Fibroblast of peridontal ligament (primary cell): ENCODE measurements around the gene MED15.
"Not testable (repeated sequence)": the region's sequence is repeated elsewhere in the genome, so short reads cannot be mapped to it uniquely, and the experiment has no call there.

ENCODE experiments used
- DNase-seq: peaks from one replicate; pipeline ENCODE4 v3.0.0-alpha.2; 2010; ENCODE audit errors: extremely low read depth

MED15 gene

GRCh38 chr22:20600137-20600673 lies 92.8 kb downstream of the MED15 start:
- no peak for DNase-seq

DNA sequence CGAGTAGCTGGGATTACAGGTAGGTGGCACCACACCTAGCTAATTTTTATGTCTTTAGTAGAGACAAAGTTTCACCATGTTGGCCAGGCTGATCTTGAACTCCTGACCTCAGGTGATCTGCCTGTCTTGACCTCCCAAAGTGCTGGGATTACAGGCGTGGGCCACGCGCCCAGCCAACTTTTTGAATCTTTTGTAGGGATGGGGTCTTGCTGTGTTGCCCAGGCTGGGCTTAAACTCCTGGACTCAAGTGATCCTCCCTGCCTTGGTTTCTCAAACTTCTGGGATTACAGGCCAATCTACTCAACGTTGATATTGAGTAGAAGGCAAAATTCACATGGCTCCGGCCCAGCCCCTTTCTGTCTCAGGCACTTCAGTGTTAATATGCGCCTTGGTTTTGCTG lies 93.9 kb downstream of the MED15 start:
- no peak for DNase-seq

DNA sequence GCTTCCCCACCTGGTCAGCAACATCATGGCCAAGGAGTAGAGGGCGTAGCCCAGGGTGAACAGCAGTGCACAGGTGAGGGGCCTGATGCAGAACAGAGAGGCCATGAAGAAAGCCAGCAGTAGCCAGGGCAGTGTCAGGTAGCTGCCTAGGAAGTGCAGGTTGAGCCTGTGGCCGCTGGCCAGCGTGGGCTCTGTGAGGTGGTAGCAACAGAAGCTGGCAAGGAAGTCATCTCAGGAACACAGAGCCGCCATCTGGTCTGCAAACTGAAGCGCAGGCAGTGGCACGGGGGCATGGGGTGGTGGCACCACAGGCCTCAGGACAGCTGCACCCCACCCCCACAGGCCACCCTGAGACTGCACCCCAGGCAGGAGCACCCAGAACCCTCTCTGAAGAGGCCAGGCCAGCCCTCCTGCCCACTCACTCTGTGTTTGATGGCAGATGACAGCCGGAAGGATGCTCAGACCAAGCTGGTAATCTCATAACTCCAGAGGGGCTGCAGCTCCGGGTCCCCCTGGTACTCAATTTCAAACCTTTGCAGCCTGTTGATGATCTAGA lies 95.3 kb downstream of the MED15 start:
- no peak for DNase-seq

DNA sequence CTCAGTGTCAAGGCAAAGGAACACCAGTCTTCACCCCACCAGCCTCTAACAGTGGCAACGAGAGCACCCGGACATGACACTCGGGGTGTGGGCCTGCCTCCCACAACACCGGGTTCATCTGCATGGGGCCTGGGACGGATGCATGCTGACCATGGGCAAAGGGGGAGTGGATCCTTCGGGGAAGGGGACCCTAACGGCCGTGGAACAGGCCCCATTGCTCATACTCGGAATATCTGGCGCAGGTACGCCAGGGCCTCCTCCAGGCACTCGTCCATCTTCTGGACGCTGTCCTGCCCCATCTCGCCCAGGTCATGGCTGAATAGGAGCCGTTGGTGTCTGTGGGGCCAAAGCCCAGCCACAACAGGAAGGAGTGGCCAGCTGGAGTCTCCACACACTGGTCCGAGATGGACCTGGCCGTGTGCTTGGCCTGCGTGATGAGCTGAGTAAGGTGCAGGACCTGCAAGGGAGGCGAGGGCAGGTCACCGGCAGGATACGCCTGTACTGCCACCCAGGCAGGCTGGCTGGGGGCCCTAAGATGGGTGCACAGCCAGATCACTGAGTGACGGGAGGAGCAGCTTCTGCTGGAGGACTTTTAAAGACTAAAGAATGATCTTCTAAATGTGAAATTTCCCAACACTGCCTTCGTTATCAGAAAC lies 96.8 kb downstream of the MED15 start:
- no peak for DNase-seq

DNA sequence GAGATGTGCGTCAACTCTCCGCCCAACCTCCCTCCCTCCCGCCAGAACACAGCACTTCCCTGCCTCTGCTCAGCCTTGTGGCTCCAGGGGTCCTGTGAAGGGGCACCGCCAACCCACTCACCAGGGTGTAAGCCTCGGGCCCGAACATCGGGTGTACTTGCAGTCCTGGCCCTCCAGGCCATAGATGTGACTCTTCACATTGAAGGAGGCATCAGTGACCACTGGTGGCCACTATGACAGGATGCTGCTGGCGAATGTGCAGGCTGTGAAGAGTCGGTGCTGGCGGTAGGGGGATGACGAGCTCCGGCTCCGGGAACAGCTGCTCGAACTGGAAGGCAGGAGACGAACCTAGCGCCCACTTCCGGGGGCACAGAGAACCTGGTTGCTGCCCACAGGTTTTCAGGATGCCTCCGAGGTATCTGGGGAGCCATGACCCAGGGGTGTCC lies 97.4 kb downstream of the MED15 start:
- no peak for DNase-seq

DNA sequence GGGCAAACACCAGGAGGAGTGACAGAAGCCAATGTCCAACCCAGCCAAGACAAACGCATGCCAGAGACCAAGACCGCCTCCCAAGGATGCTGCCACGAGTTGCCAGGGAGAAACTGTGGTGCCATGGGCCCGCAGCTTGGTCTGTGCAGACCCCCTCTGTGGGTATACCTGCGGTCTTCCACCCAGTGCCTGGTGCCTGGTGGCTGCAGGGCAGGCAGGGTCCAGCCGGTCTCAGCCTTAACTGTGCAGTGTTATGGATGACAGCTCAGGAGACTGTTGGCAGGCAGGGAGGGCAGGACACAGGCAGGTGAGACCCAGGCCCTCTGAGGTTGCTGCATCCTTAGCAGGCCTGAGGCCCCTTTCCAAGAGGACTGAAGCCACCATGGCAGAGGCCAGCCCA lies 97.9 kb downstream of the MED15 start:
- no peak for DNase-seq

DNA sequence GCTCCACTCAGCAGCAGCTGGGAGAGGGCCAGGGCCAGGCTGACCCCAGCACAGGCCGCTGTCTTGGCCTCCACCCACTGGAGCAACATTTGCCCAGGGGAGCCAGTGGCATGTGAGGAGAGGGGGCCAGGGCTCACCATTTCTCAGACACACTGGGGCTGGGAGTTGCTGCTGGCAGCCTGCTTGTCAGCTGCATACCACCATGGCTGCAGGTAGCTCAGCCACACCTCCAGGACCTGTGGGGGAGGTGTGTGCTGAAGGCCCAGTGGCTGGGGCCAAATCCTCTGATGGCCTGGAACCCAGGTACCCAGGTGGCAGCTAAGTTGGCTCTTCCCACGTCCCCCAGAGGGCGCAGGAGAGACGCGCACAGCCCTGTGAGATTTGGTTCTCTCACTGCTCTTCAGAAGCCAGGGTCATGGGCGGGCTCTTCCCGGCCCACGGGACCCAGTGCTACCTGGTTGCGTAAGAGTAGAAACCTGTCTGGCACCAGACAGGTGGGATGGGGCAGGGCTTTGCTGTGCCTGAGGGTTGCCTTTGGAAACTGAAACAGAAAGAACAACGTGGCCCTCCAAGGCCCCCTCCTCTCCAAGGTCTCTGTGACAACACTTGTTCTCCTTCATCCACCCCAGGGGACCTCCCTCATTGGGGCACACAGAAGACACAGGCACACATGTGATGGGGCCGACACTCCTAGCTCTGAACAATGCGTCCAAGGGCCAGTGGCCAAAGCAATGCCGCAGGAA lies 98.8 kb downstream of the MED15 start:
- DNase-seq = peak; percentile 36

DNA sequence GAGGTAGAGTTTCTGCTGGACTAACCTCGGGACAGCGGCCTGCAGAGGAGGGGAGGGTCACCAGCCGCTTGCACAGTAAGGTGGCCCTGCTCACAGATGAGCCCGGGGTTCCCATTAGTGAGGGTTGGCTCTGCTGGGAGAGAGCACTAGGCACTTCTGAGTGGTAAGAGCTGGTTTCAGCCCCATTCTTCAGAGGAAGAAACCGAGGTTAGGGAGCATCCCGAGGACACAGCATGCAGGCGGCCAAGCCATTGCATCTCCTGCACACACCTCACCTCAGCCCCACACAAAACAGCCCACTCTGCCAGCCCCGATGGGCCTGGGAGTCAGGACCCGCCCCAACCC lies 99.3 kb downstream of the MED15 start:
- DNase-seq = no peak

DNA sequence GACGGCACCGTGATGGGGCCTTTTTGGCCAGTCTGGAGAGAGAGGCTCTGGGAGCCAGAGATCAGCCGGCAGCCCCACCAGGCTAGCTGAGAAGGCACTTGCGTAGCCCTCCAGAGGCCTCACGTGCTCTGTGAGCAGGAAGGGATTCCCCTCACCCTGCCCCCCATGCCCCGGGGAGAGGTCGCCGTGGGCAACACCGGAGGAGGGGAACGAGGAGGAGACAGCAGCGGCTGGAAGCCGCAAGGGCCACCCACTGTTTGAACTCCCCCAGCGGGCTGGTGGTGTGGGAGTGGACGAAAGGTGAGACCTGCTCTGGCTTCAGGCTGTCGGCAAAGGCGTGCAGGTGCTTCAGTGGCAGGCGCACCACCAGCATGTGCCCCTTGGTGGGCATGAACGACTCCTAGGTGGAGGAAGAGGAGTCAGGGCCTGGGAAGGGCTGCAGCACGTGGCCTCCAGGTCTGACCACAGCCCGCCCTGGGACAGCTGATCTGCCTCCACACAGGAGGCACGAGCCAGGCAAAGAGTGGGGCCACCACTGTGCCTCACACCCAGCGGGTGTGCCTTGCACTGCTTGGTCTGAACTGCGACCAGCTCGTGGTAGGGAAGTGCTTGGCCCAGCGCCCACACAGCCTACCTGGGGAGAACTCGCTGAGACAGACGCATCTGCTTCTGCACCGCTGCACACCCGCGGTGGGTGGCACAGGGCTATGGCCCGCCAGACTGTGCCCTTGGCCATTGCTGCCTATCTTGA lies 99.9 kb downstream of the MED15 start:
- DNase-seq = no peak

GRCh38 chr22:20610243-20610686 lies 102.9 kb downstream of the MED15 start:
- no peak for DNase-seq

- DNase-seq = no peak
Measured at GRCh38 chr22:20610757-20611156, 103.3 kb downstream of the MED15 start.

GRCh38 chr22:20611418-20611817 lies 104.0 kb downstream of the MED15 start:
- no peak for DNase-seq

DNA sequence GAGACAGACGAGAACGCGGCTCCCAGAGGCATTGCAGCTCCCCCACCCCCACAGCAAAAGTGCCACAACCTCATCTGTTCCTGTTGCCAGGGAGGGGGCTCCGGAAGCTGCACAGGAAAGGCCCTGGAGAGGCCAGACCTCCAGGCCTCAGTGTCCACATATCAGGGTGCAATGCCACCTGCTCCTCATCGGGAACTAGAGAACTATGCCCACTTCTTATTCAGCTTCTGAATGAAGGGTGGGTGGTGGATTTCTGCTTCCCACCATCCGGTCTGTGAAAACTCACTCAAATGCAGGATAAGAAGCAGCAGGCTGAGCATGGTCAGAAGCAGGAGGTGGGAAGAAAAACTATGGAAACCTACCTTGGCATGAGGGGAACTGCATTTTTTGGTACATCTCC lies 105.9 kb downstream of the MED15 start:
- DNase-seq = no peak

- peak; percentile 16 for DNase-seq
Measured at GRCh38 chr22:20615021-20615420, 107.6 kb downstream of the MED15 start.

GRCh38 chr22:20615533-20616450 lies 108.4 kb downstream of the MED15 start:
- no peak for DNase-seq

DNA sequence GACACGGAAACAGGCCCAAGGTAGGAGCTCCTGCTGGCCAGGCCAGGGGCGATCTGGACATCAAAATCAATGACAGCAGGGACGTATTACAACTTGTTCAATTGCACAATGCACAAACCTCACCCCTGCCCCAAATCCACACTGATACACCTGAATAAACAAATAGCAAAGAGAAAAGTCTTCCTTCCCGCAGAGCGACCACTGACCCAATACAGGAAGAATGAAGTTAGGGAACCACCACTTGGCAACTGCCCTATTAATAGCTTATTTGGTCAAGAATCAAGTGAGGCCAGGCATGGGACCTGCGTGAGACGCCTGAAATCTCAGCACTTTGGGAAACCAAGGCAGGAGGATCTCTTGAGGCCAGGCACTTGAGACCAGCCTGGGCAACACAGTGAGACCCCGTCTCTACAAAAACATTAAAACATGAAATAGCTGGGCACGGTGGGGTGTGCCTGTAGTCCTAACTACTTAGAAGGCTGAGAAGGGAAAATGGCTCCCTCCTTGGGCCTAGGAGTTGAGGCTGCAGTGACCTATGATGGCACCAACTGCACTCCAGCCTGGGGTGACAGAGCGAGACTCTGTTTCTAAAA lies 109.1 kb downstream of the MED15 start:
- DNase-seq = no peak

DNA sequence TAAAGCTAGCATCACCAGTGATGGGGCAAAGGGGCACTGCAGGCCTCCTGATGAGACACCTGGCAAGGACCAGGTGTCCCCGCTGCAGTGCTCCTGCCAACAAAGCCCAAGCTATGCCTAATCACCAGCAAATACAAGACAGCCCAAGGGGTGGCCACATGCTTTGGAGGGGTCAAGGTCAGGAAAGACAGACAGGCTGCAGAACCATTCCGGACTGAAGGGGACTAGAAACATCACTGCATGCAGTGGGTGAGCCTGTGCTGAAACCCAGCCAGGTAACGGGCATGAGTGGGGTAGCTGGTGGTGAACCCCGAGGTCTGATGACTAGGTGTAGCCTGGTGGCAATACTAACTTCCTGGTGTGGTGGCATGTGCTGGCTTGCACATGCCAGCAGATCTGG lies 111.1 kb downstream of the MED15 start:
- DNase-seq = no peak

DNA sequence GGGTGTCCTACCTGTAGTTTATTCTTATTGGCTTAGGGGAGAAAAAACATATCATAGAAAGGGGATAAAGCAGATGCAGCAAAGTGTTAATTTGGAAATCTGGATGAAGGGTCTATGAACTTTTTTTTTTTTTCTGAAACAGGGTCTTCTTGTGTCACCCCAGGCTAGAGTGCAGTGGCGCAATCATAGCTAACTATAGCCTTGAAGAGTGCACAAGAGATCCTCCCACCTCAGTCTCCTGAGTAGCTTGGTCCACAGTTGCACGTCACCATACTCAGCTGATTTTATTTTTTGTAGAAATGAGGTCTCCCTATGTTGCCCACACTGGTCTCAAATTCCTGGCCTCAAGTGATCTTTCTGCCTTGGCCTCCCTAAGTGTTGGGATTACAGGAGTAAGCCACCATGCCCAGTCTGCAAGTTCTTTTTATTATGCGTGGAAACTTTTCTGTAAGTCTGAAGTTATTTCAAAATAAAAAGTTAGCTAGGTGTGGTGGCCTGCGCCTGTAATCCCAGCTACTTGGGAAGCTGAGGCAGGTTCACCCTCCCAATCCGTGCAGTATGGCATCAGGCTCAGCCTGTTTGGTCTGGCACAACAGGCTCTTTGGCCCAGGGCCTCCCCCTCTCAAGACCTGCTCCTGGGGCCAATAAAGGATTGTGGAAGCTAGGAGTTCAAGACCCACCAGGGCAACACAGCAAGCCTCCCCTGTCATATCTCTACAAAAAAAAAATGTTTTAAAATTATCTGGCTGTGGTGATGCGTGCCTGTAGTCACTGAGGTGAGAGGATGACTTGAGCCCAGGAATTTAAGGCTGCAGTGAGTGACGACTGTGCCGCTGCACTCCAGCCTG lies 111.9 kb downstream of the MED15 start:
- no peak for DNase-seq

DNA sequence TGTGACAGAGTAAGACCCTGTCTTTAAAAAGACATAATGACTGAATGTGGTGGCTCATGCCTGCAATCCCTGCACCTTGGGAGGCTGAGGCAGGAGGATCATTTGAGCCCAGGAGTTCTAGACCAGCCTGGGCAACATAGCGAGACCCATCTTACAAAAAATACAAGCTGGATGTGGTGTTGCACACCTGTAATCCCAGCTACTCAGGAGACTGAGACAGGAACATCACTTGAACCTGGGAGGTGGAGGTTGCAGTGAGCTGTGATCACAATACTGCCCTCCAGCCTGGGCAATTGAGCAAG lies 112.4 kb downstream of the MED15 start:
- DNase-seq = not testable (repeated sequence)

GRCh38 chr22:20621162-20621561 lies 113.8 kb downstream of the MED15 start:
- no peak for DNase-seq
